Small intestine (tissue), 7 donors: Measurements from ENCODE around the gene RARRES1. TPM values are rescaled to one million over a fixed set of nuclear protein-coding genes. Genes with fewer than 3 reads are reported as not detected.

ENCODE experiments used
- DNase-seq, 2 donors: peaks; one replicate each; pipeline versions ENCODE4 v3.0.0 to v3.0.0-alpha.2; 2013
- FAIRE-seq: peaks from 2 replicates; lab custom pipeline; 2012; peaks lifted over from hg19 to GRCh38; lab: Jason Lieb, UNC
- H3K27ac ChIP-seq, 3 donors: one replicate each; pipeline ENCODE4 v1.5.1; 2013; ENCODE audit warnings: low read length in 2 of 3, mild to moderate bottlenecking in 2 of 3, control low read depth in 1 of 3, inconsistent platforms in 1 of 3, low read depth in 1 of 3, moderate library complexity in 1 of 3
- H3K27me3 ChIP-seq, 3 donors: one replicate each; pipeline ENCODE4 v1.6.1; 2013; ENCODE audit warnings: low read length in 3 of 3, inconsistent platforms in 1 of 3; ENCODE audit not compliant: control insufficient read depth in 3 of 3, insufficient read depth in 3 of 3
- H3K36me3 ChIP-seq, 3 donors: one replicate each; pipeline ENCODE4 v1.6.1; 2013; ENCODE audit warnings: low read length in 3 of 3, inconsistent platforms in 1 of 3, low read depth in 1 of 3, mild to moderate bottlenecking in 1 of 3, moderate library complexity in 1 of 3; ENCODE audit not compliant: control insufficient read depth in 3 of 3, insufficient read depth in 2 of 3
- H3K4me1 ChIP-seq, 3 donors: one replicate each; pipeline ENCODE4 v1.6.1; 2013; ENCODE audit warnings: low read length in 2 of 3, inconsistent platforms in 1 of 3, low read depth in 1 of 3, mild to moderate bottlenecking in 1 of 3, moderate library complexity in 1 of 3; ENCODE audit not compliant: control insufficient read depth in 3 of 3, insufficient read depth in 2 of 3
- H3K4me3 ChIP-seq, 3 donors: one replicate each; pipeline ENCODE4 v1.5.1; 2013; ENCODE audit warnings: low read length in 3 of 3, control low read depth in 1 of 3, inconsistent platforms in 1 of 3, low read depth in 1 of 3, mild to moderate bottlenecking in 1 of 3, moderate library complexity in 1 of 3
- H3K9me3 ChIP-seq, 2 donors: one replicate each; pipeline ENCODE4 v1.6.1; 2013; ENCODE audit warnings: low read depth in 1 of 2, low read length in 1 of 2; ENCODE audit not compliant: control insufficient read depth in 2 of 2, insufficient read depth in 1 of 2
- WGBS, 3 donors: extraction: QIAGEN DNeasy Blood & Tissue Kit; methylation state at CpG; one replicate each; pipeline ENCODE4 v1.1.7; 2013; 5-methylcytosine and 5-hydroxymethylcytosine counted together
- polyA plus RNA-seq, 4 donors: library from polyadenylated mRNA; stranded (reverse) in 3 of 4; unstranded in 1 of 4; fragments of 200-250 nt in 3 of 4; fragments of 120-200 nt in 1 of 4; gene quantifications; one replicate each; pipeline versions ENCODE4 v1.2.1 to v1.2.3, GENCODE V29; 2013
- donor health status: healthy with polysubstance abuse.
- donor health status: control.
- donor health status: control.
- donor health status: Bipolar disorder and iron deficiency.
- donor health status: healthy.

The RARRES1 gene
- polyA plus RNA-seq, 4 donors, result 0.89 to 165 (median 16.9) TPM

DNA sequence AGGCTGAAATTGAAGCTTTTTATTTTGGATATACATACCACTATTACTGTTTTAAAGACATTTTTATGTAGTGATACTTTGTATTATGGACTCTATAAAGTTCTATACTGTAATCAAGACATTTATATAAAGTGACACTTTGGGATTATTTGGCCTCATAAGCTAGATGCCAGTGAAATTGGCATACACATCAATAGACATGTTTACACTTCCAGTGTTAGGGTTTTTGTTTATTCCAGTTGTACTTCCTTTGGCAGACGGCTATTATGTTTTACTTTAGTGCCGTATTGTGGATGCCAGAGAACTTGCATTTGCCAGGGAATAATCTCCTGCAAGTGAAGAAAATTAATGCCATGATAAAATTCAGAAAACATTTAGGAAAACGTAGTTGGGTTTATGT is 65.8 kb downstream of the RARRES1 start:
- DNase-seq (no peak), FAIRE-seq (no peak)
- Histone ChIP-seq H3K27me3 (no peaks in the 10 kb centered on the region), H3K4me1 (no peaks in the 10 kb centered on the region), H3K4me3 (no peak overlapping the region), H3K36me3 (peaks cover 2 to 20% (median 10%) of the 10 kb centered on the region in 3 donors), H3K27ac (no peak overlapping the region), H3K9me3 (no peaks in the 10 kb centered on the region)
- 71 to 89% (median 84%) methylated on average over 3 of the region's 3 CpGs for WGBS, 3 donors

DNA sequence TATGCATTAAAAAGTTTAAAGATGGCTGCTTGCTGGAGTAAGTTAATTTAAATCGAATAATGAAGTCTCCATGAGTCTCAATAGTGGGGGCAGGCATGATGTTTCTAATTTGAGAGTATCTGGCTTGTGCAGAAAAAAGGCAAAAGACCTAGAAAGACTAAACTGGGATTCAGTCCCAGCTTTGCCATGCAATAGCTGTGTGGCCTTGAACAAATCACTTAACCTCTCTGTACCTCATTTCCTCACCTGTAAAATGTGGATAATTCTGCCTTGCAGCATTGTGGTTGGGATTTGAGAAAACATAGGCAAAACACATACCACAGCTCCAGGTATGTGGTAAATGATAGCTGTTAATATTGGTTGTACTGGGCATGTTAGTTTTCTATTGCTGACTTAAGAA is 68.4 kb downstream of the RARRES1 start:
- Histone ChIP-seq H3K9me3 (no peaks in the 10 kb centered on the region), H3K36me3 (peaks cover 5 to 23% (median 12%) of the 10 kb centered on the region in 3 donors), H3K4me3 (no peak overlapping the region), H3K27me3 (no peaks in the 10 kb centered on the region), H3K27ac (no peak overlapping the region), H3K4me1 (peaks cover 0 to 3% (median 0%) of the 10 kb centered on the region in 3 donors)
- WGBS, 3 donors, result 93 to 94% (median 93%) methylated on average over 1 of the region's 1 CpG
- no peak for DNase-seq
- FAIRE-seq, result no peak

- no peak for FAIRE-seq
- Histone ChIP-seq H3K4me3 (no peak overlapping the region), H3K27ac (no peak overlapping the region), H3K9me3 (no peaks in the 10 kb centered on the region), H3K4me1 (peaks cover 0 to 3% (median 0%) of the 10 kb centered on the region in 3 donors), H3K36me3 (peaks cover 5 to 20% (median 15%) of the 10 kb centered on the region in 3 donors), H3K27me3 (no peaks in the 10 kb centered on the region)
- DNase-seq, result no peak
- 89 to 98% (median 92%) methylated on average over 1 of the region's 1 CpG for WGBS, 3 donors
Observed at GRCh38 chr3:158663246-158663645, 69.0 kb downstream of the RARRES1 start.

- no peaks in the 10 kb centered on the region for H3K27me3 ChIP-seq
- H3K4me3 ChIP-seq, result no peak overlapping the region
- peaks cover 0 to 3% (median 0%) of the 10 kb centered on the region in 3 donors for H3K4me1 ChIP-seq
- FAIRE-seq (no peak), DNase-seq (no peak)
- H3K36me3 ChIP-seq, result peaks cover 5 to 18% (median 14%) of the 10 kb centered on the region in 3 donors
- no peaks in the 10 kb centered on the region for H3K9me3 ChIP-seq
- WGBS, 3 donors, result 83 to 93% (median 92%) methylated on average over 4 of the region's 4 CpGs
- no peak overlapping the region for H3K27ac ChIP-seq
Observed at GRCh38 chr3:158660711-158661110, 71.5 kb downstream of the RARRES1 start.

- Histone ChIP-seq H3K27me3 (no peaks in the 10 kb centered on the region), H3K4me1 (peaks cover 0 to 3% (median 0%) of the 10 kb centered on the region in 3 donors), H3K9me3 (no peaks in the 10 kb centered on the region), H3K27ac (no peak overlapping the region), H3K36me3 (peaks cover 10 to 23% (median 13%) of the 10 kb centered on the region in 3 donors), H3K4me3 (no peak overlapping the region)
- 42 to 48% (median 44%) methylated on average over 7 of the region's 7 CpGs for WGBS, 3 donors
- DNase-seq (peak; percentile 54 to 57), FAIRE-seq (no peak)
Observed at GRCh38 chr3:158659454-158660237, 72.6 kb downstream of the RARRES1 start.

GRCh38 chr3:158658889-158659288 is 73.4 kb downstream of the RARRES1 start:
- no peaks in the 10 kb centered on the region for H3K9me3 ChIP-seq
- H3K4me3 ChIP-seq, result no peak overlapping the region
- DNase-seq, result no peak
- no peaks in the 10 kb centered on the region for H3K27me3 ChIP-seq
- no peak overlapping the region for H3K27ac ChIP-seq
- H3K4me1 ChIP-seq, result peaks cover 0 to 3% (median 0%) of the 10 kb centered on the region in 3 donors
- FAIRE-seq, result no peak
- 84 to 87% (median 87%) methylated on average over 7 of the region's 7 CpGs for WGBS, 3 donors
- peaks cover 10 to 24% (median 10%) of the 10 kb centered on the region in 3 donors for H3K36me3 ChIP-seq

DNA sequence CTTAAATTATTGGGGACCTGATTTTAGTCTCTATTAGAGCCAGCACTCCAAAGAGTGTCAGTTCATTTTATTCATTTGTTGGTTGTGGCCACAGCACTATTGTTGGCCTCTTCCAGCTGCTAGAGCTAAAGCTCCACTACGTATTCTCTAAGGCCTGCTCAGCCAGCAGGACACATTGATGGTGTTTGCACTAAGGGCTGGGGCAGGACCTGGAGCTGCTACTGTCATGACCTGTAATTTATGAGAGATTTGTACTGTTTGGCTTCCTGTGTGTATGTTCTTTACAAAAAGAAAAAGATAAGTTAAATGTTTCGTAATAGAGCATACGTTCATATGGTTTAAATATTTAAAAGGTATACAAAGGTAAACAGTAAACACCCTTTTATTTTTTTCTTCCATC is 79.8 kb downstream of the RARRES1 start:
- H3K27me3 ChIP-seq, result no peaks in the 10 kb centered on the region
- DNase-seq, result no peak
- peaks cover 9 to 26% (median 12%) of the 10 kb centered on the region in 3 donors for H3K36me3 ChIP-seq
- no peak overlapping the region for H3K4me3 ChIP-seq
- WGBS, 3 donors, result 81 to 85% (median 84%) methylated on average over 3 of the region's 3 CpGs
- H3K9me3 ChIP-seq, result no peaks in the 10 kb centered on the region
- no peaks in the 10 kb centered on the region for H3K4me1 ChIP-seq
- no peak overlapping the region for H3K27ac ChIP-seq
- no peak for FAIRE-seq

DNA sequence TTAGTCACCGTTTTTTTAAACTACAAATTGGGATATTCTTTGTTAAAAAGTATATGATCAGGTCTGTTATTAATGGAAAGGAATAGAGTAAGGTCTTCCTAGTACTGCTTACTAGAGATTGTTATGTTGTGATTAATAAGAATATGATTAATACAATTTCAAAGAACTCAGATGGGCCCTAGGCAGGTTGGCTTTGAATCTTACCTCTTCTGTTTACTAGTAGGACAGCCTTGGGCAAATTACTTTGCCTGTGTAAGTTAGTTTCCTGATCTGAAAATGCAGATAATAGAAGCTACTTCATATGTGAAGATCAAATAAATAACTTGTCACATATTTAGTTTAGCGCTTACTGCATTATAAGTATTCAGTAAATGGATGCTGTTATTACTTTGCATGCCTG is 81.1 kb downstream of the RARRES1 start:
- H3K4me3 ChIP-seq, result no peak overlapping the region
- H3K4me1 ChIP-seq, result no peaks in the 10 kb centered on the region
- DNase-seq, result no peak
- H3K36me3 ChIP-seq, result peaks cover 7 to 27% (median 13%) of the 10 kb centered on the region in 3 donors
- H3K27ac ChIP-seq, result no peak overlapping the region
- H3K9me3 ChIP-seq, result no peaks in the 10 kb centered on the region
- WGBS, 3 donors, result 87 to 98% (median 89%) methylated on average over 2 of the region's 2 CpGs
- no peak for FAIRE-seq
- H3K27me3 ChIP-seq, result no peaks in the 10 kb centered on the region
